A673 (cell line): Measurements from ENCODE around the gene PIRT. TPM values are rescaled to one million over a fixed set of nuclear protein-coding genes. Genes with fewer than 3 reads are reported as not detected.
"Not testable (repeated sequence)": the region's sequence is repeated elsewhere in the genome, so short reads cannot be mapped to it uniquely, and the experiment has no call there.

Source experiments
- BruUV-seq: library from RNA; stranded (reverse); fragments of 400-500 nt; replicated peaks from 2 replicates; lab custom pipeline; 2021; lab: Mats Ljungman, UMichigan
- CTCF ChIA-PET: fragments of 300-600 bp; sonication (Branson Sonifier 250); formaldehyde crosslinking; loops from one replicate; lab custom pipeline; 2022; ENCODE audit warnings: antibody characterized with exemption; lab: Charles Lee
- POLR2A ChIA-PET: fragments of 300-600 bp; sonication (Branson Sonifier 250); formaldehyde crosslinking; loops from one replicate; lab custom pipeline; 2022; ENCODE audit warnings: antibody characterized with exemption; ENCODE audit not compliant: low non-redundant PET; lab: Charles Lee
- DNase-seq: peaks from one replicate; pipeline ENCODE4 v3.0.0-alpha.2; 2015; ENCODE audit warnings: low spot score
- H3K27ac ChIP-seq: fragments of 200-600 bp; sonication (generic); 2 replicates; pipeline ENCODE4 v1.5.1; 2016; ENCODE audit warnings: mixed run types, low read depth, mild to moderate bottlenecking, mixed read lengths, antibody characterized with exemption, low read length; ENCODE audit not compliant: poor library complexity, severe bottlenecking
- H3K27me3 ChIP-seq: fragments of 200-600 bp; sonication (generic); replicated peaks from 2 replicates; pipeline ENCODE4 v1.6.1; 2017; ENCODE audit warnings: mixed run types, low read depth, mild to moderate bottlenecking, mixed read lengths, antibody characterized with exemption, low read length; ENCODE audit not compliant: insufficient read depth, poor library complexity
- H3K36me3 ChIP-seq: fragments of 200-600 bp; sonication (generic); 2 replicates; pipeline ENCODE4 v1.6.1; 2016; ENCODE audit warnings: mixed run types, mild to moderate bottlenecking, mixed read lengths, antibody characterized with exemption, low read length; ENCODE audit not compliant: insufficient read depth, poor library complexity, severe bottlenecking
- H3K4me1 ChIP-seq: fragments of 200-600 bp; sonication (generic); 2 replicates; pipeline ENCODE4 v1.6.1; 2017; ENCODE audit warnings: mixed run types, mild to moderate bottlenecking, mixed read lengths, antibody characterized with exemption, low read length; ENCODE audit not compliant: insufficient read depth, poor library complexity, severe bottlenecking
- H3K4me3 ChIP-seq: fragments of 200-600 bp; sonication (generic); 2 replicates; pipeline ENCODE4 v1.5.1; 2016; ENCODE audit warnings: low read depth, mixed run types, mild to moderate bottlenecking, mixed read lengths, low read length; ENCODE audit not compliant: poor library complexity, severe bottlenecking
- H3K9me3 ChIP-seq: fragments of 200-600 bp; sonication (generic); 2 replicates; pipeline ENCODE4 v1.6.1; 2016; ENCODE audit warnings: mixed run types, low read depth, mild to moderate bottlenecking, mixed read lengths, antibody characterized with exemption, low read length; ENCODE audit not compliant: poor library complexity, severe bottlenecking
- EZH2 ChIP-seq: fragments of 200-600 bp; sonication (generic); IDR thresholded peaks from 2 replicates; pipeline ENCODE4 v1.6.1; 2017; ENCODE audit warnings: borderline replicate concordance, low read depth, mild to moderate bottlenecking, mixed read lengths, antibody characterized with exemption, low read length; ENCODE audit not compliant: poor library complexity, severe bottlenecking
- intact Hi-C: fragments of 100-400 bp; cut with micrococcal nuclease; formaldehyde crosslinking; loops from one replicate; pipeline ENCODE4 v1.10.0; 2022; ENCODE audit not compliant: unreplicated experiment
- total RNA-seq: library from RNA; stranded (reverse); gene quantifications from 2 replicates; pipeline ENCODE4 v1.2.3, GENCODE V29; 2021
- TF ChIP-seq, protein P1 (sequence below): fragments of 300-800, 200-600 bp; sonication (generic); conservative IDR thresholded peaks from 2 replicates; pipeline ENCODE4 v1.5.1; 2017; ENCODE audit warnings: low read depth, mild to moderate bottlenecking, antibody characterized with exemption, low read length, moderate library complexity, mixed read lengths

The PIRT gene
- total RNA-seq, 1 experiment from 2014 or later: not detected

GRCh38 chr17:10870336-10871050 is 32.6 kb upstream of the PIRT start:
- BruUV-seq: no TSS peak
- ChIA-PET POLR2A (no interaction called here), CTCF (no interaction called here)
- Histone ChIP-seq H3K4me3 (no peak overlapping the region), H3K27ac (no peak overlapping the region), H3K9me3 (no peaks in the 10 kb centered on the region), H3K36me3 (no peaks in the 10 kb centered on the region), H3K27me3 (no peaks in the 10 kb centered on the region), H3K4me1 (peaks cover 7% of the 10 kb centered on the region)
- no peak for DNase-seq
- no peak for TF ChIP-seq EZH2
- TF ChIP-seq, protein P1, sequence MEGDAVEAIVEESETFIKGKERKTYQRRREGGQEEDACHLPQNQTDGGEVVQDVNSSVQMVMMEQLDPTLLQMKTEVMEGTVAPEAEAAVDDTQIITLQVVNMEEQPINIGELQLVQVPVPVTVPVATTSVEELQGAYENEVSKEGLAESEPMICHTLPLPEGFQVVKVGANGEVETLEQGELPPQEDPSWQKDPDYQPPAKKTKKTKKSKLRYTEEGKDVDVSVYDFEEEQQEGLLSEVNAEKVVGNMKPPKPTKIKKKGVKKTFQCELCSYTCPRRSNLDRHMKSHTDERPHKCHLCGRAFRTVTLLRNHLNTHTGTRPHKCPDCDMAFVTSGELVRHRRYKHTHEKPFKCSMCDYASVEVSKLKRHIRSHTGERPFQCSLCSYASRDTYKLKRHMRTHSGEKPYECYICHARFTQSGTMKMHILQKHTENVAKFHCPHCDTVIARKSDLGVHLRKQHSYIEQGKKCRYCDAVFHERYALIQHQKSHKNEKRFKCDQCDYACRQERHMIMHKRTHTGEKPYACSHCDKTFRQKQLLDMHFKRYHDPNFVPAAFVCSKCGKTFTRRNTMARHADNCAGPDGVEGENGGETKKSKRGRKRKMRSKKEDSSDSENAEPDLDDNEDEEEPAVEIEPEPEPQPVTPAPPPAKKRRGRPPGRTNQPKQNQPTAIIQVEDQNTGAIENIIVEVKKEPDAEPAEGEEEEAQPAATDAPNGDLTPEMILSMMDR: no peak
- intact Hi-C loops: loop anchor here (10.0 kb wide), 1 partner anchor 644 kb away; no protein-coding TSS in a partner anchor

- H3K27me3 ChIP-seq, H3K4me1 ChIP-seq, POLR2A ChIA-PET, CTCF ChIA-PET, intact Hi-C loops, BruUV-seq, H3K9me3 ChIP-seq, H3K36me3 ChIP-seq, DNase-seq, H3K27ac ChIP-seq, H3K4me3 ChIP-seq: not testable (repeated sequence)
Measured at GRCh38 chr17:10868744-10869143, 30.9 kb upstream of the PIRT start.

DNA sequence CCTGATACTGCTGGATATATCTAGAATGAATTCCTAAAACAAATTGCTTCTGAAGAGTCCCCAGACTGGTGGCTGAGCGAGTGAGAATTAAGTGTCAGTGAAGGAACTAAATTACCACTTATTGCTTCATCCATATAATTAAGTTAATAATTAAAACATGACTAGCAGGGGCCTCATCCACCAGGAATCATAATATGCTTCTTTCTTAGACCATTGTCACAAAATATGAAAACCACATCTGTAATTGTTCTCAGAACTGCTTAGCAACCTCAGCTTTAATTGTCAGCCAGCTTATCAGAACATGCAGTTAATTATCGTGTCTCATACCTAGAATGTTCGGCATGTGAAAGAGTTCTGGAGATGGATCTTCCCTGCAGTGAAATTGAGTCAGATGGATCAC is 21.2 kb upstream of the PIRT start:
- no TSS peak for BruUV-seq
- H3K36me3 ChIP-seq: no peaks in the 10 kb centered on the region
- intact Hi-C loops: no loop called here
- H3K4me3 ChIP-seq: no peak overlapping the region
- no peaks in the 10 kb centered on the region for H3K4me1 ChIP-seq
- POLR2A ChIA-PET: no interaction called here
- no peaks in the 10 kb centered on the region for H3K27me3 ChIP-seq
- no peaks in the 10 kb centered on the region for H3K9me3 ChIP-seq
- CTCF ChIA-PET: no interaction called here
- H3K27ac ChIP-seq: no peak overlapping the region
- no peak for DNase-seq
- TF ChIP-seq EZH2: no peak
- TF ChIP-seq, protein P1: no peak

DNA sequence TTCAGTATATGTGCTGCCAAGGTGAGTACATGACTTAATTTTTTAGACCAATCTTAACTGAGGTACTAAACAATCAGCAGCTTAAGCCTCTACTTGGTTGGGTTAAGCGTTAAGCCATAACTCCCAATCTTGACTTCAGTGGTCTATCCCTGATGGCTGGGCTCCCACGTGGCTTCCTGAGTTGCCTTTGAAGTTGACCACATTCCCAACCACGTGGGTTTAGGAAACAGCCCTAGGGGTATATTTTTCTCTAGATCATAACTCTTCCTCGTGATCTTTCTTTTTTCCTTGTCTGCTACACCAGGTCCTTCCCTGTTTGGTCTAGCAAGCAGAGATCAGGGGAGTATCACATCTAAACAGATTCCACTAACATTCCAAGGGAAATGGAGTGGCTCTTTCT is 20.1 kb upstream of the PIRT start:
- no peaks in the 10 kb centered on the region for H3K4me1 ChIP-seq
- H3K27ac ChIP-seq: no peak overlapping the region
- ChIA-PET CTCF (no interaction called here), POLR2A (no interaction called here)
- H3K9me3 ChIP-seq: no peaks in the 10 kb centered on the region
- no peak overlapping the region for H3K4me3 ChIP-seq
- H3K36me3 ChIP-seq: no peaks in the 10 kb centered on the region
- TF ChIP-seq, protein P1: no peak
- no peak for TF ChIP-seq EZH2
- DNase-seq: no peak
- intact Hi-C loops: no loop called here
- H3K27me3 ChIP-seq: peaks cover 5% of the 10 kb centered on the region
- no TSS peak for BruUV-seq

GRCh38 chr17:10846636-10847035 is 8.7 kb upstream of the PIRT start:
- H3K4me1 ChIP-seq, POLR2A ChIA-PET, H3K9me3 ChIP-seq, CTCF ChIA-PET, H3K27ac ChIP-seq, intact Hi-C loops, DNase-seq, BruUV-seq, H3K4me3 ChIP-seq, H3K36me3 ChIP-seq: not testable (repeated sequence)
- H3K27me3 ChIP-seq: peaks cover 34% of the 10 kb centered on the region
